K562 (cell line): ENCODE measurements around the gene KXD1. TPM values are rescaled to one million over a fixed set of nuclear protein-coding genes. Genes with fewer than 3 reads are reported as not detected.
A peak's percentile ranks its signal among the peaks of the same experiment; 100 is the strongest.

Experiments
- ARID2 ChIP-seq: fragments of 450-650 bp; IDR thresholded peaks from 2 replicates; pipeline ENCODE4 v1.6.1; 2017; ENCODE audit warnings: antibody characterized with exemption, mild to moderate bottlenecking
- COPS2 ChIP-seq: fragments of 450-650 bp; conservative IDR thresholded peaks from 2 replicates; pipeline ENCODE4 v1.6.1; 2016; ENCODE audit warnings: mild to moderate bottlenecking, moderate library complexity
- FOS ChIP-seq: IDR thresholded peaks from 3 replicates; pipeline ENCODE4 v1.6.1; 2011; ENCODE audit not compliant: insufficient read length; ENCODE audit errors: extremely low read depth
- MGA ChIP-seq: fragments of 450-650 bp; IDR thresholded peaks from 2 replicates; pipeline ENCODE4 v1.6.1; 2016; ENCODE audit warnings: mild to moderate bottlenecking, moderate library complexity
- NR2C2 ChIP-seq, 2 experiments: fragments of 200-800 bp in 1 of 2; sonication (Bioruptor generic) in 1 of 2; sonication (generic) in 1 of 2; formaldehyde crosslinking in 1 of 2; IDR thresholded peaks; 2 replicates each; pipeline versions ENCODE4 v1.6.1 to v1.8.0; 2016 to 2022; ENCODE audit warnings: mild to moderate bottlenecking in 1 of 2, missing compliant biosample characterization in 1 of 2, missing genetic modification characterization in 1 of 2, missing genetic modification reagents in 1 of 2
- polyA plus RNA-seq, 8 experiments: library from polyadenylated mRNA; depleted of rRNA in 4 of 8; stranded (reverse) in 5 of 8; unstranded in 3 of 8; fragments of >200 nt; fragmentation: Nextera tagmentation in 2 of 8; fragmentation: Illumina TruSeq in 1 of 8; extraction: Ambion mirVana in 2 of 8; extraction: Trizol in 1 of 8; gene quantifications; 2 replicates each; pipeline versions ENCODE4 v1.2.1 to v1.2.3, GENCODE V29; 2011 to 2014; ENCODE audit warnings: inconsistent platforms in 1 of 8, missing spikeins in 1 of 8
- total RNA-seq, 7 experiments: library from RNA; depleted of rRNA in 6 of 7; stranded (reverse); fragments of >200 nt in 6 of 7; fragmentation: Illumina TruSeq in 2 of 7; extraction: Trizol in 2 of 7; gene quantifications; 2 replicates each; pipeline versions ENCODE4 v1.2.1 to v1.2.3, GENCODE V29; 2011 to 2021; ENCODE audit warnings: low replicate concordance in 1 of 7
- TF ChIP-seq, protein P1 (sequence below): fragments of 450-650 bp; IDR thresholded peaks from 2 replicates; pipeline ENCODE4 v1.6.1; 2016; ENCODE audit warnings: antibody characterized with exemption
- TF ChIP-seq, protein P2 (sequence below): sonication (generic); formaldehyde crosslinking; IDR thresholded peaks from 2 replicates; pipeline ENCODE4 v1.8.0; 2023; ENCODE audit warnings: missing genetic modification reagents, mild to moderate bottlenecking, borderline replicate concordance

The KXD1 gene
- total and polyA plus RNA-seq, 9 of the 15 experiments (the other 6 are each of a cell fraction or from before 2014, with no cell fraction given): 21.9 to 210 (median 118) TPM

- TF ChIP-seq MGA (peak; percentile 99), NR2C2 (CRISPR knock-in tag; IDR thresholded peaks at IDR 0.05) (peak; percentile 76), NR2C2 (tag; IDR thresholded peaks at IDR 0.05) (peak; percentile 69; the same call in 1 of the 2 replicates), ARID2 (no peak), FOS (no peak), COPS2 (no peak)
- TF ChIP-seq, protein P1, sequence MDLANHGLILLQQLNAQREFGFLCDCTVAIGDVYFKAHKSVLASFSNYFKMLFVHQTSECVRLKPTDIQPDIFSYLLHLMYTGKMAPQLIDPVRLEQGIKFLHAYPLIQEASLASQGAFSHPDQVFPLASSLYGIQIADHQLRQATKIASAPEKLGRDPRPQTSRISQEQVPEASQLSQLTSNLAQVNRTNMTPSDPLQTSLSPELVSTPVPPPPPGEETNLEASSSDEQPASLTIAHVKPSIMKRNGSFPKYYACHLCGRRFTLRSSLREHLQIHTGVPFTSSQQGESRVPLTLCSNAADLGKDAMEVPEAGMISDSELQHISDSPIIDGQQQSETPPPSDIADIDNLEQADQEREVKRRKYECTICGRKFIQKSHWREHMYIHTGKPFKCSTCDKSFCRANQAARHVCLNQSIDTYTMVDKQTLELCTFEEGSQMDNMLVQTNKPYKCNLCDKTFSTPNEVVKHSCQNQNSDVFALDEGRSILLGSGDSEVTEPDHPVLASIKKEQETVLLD: 0 out of 2 replicates have a peak, but pooled peaks have one; percentile 40
- TF ChIP-seq, protein P2, sequence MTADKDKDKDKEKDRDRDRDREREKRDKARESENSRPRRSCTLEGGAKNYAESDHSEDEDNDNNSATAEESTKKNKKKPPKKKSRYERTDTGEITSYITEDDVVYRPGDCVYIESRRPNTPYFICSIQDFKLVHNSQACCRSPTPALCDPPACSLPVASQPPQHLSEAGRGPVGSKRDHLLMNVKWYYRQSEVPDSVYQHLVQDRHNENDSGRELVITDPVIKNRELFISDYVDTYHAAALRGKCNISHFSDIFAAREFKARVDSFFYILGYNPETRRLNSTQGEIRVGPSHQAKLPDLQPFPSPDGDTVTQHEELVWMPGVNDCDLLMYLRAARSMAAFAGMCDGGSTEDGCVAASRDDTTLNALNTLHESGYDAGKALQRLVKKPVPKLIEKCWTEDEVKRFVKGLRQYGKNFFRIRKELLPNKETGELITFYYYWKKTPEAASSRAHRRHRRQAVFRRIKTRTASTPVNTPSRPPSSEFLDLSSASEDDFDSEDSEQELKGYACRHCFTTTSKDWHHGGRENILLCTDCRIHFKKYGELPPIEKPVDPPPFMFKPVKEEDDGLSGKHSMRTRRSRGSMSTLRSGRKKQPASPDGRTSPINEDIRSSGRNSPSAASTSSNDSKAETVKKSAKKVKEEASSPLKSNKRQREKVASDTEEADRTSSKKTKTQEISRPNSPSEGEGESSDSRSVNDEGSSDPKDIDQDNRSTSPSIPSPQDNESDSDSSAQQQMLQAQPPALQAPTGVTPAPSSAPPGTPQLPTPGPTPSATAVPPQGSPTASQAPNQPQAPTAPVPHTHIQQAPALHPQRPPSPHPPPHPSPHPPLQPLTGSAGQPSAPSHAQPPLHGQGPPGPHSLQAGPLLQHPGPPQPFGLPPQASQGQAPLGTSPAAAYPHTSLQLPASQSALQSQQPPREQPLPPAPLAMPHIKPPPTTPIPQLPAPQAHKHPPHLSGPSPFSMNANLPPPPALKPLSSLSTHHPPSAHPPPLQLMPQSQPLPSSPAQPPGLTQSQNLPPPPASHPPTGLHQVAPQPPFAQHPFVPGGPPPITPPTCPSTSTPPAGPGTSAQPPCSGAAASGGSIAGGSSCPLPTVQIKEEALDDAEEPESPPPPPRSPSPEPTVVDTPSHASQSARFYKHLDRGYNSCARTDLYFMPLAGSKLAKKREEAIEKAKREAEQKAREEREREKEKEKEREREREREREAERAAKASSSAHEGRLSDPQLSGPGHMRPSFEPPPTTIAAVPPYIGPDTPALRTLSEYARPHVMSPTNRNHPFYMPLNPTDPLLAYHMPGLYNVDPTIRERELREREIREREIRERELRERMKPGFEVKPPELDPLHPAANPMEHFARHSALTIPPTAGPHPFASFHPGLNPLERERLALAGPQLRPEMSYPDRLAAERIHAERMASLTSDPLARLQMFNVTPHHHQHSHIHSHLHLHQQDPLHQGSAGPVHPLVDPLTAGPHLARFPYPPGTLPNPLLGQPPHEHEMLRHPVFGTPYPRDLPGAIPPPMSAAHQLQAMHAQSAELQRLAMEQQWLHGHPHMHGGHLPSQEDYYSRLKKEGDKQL (CRISPR knock-in tag): no peak
These were observed 32.0 kb downstream of the KXD1 start (continued) for GRCh38 chr19:18589380-18590272.
